ENCODE results near the gene JUND.

The JUND gene

DNA sequence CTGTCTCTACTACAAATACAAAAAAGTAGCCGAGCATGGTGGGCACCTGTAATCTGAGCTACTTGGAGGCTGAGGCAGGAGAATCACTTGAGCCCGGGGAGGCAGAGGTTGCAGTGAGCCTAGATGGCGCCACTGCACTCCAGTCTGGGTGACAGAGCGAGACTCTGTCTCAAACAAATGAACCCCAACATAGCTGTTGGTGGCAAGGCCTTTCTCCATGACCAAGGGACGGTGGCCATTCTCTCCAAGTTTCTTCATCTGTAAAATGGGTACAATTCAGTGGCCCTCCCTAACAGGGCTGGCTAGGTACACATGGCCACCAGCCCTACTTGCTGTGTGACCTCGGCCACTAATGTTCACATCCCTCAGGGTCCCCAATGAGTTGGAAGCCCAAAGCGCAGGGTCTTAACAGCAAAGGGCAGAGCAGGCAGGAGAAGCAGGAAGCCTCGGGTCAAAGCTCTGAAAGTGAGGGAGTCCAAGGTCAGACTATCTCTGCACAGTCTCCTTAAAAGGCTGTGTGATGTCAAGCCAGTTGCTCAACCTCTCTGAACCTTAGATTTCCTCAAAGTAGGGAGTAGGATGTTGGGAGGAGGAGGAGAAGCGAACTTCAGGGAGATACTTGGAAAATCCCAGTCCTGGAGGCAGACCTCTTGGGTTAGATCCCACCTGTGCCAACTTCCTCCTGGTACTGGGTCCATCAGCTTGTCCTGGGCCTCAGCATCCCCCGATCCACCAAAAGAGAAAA, 2.7 kb downstream of the JUND start:
- H3K4me3 ChIP-seq (ENCODE audit: low read length) = peak overlapping the region; percentile 61
- TF ChIP-seq ZNF274 (IDR thresholded peaks at IDR 0.05; ENCODE audit: low read depth, low read length) = no peak

DNA sequence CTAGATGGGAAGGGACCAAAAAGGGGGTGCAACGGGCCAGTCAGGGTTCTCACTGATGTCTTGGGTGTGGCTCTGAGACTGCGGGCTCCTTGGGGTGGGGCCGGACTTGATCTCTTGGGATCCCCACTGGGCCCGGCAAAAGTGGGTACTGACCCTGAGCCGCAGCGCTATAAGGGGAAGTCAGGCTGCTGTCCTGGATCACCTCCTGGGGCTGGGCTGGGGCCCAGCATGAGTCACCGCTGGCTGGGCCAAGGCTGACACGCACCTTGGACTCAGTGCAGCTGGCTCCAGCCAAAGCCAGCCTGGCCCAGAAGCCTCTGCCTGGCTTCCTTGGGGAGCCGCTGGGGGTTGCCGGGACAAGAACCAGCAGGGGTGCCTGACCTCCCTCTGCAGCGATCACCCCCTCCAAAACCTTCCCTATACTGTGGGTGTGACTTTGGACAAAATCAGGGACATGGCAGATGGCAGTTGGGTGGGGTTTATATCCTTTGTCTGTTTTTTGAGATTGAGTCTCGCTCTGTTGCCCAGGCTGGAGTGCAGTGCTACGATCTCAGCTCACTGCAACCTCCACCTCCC, 6.6 kb downstream of the JUND start:
- H3K4me3 ChIP-seq (ENCODE audit: low read length) = no peak overlapping the region

DNA sequence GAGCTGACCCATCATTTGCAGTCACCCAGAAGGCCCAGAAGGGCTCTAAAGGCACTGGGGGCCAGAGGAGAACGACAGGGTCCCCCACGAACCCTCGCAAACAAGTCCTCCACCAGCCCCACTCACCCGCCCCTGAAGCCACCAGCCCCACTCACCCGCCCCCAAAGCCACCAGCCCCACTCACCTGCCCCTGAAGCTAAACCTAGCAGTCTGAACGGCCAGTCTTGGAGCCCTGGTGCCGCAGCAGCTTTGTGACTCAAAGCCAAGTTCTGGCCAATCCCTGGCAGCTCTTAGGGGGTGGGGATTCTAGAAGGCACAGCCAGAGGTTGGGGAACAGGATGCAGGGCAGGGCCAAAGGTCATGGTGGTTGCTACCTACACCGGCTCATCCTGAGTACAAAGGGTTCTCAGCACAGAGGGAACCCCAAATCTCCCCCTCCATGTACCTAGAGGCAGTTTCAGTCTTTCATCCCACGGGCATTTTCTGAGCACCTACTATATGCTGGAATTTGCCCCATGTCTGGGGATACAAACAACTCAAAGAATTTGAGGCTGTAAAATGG, 7.1 kb downstream of the JUND start, which contains the start of gene IQCN:
TSS of gene IQCN (minus strand) at position 234 of the 562 bp plus-strand sequence. CDS start 4,974 bp downstream, outside the sequence.
- TF ChIP-seq ZNF274 (IDR thresholded peaks at IDR 0.05; ENCODE audit: low read depth, low read length) = no peak
- no peak within 1 kb of the TSS for H3K4me3 ChIP-seq (ENCODE audit: low read length)

More for the DNA sequence above, 6.6 kb downstream of the JUND start:
- TF ChIP-seq ZNF274 (IDR thresholded peaks at IDR 0.05; ENCODE audit: low read depth, low read length) = no peak

GRCh38 chr19:18273561-18274218, 7.7 kb downstream of the JUND start:
- no peak for TF ChIP-seq ZNF274 (IDR thresholded peaks at IDR 0.05; ENCODE audit: low read depth, low read length)
- no peak overlapping the region for H3K4me3 ChIP-seq (ENCODE audit: low read length)

GRCh38 chr19:18271433-18271841, 10.0 kb downstream of the JUND start:
- TF ChIP-seq ZNF274 (IDR thresholded peaks at IDR 0.05; ENCODE audit: low read depth, low read length) = no peak
- H3K4me3 ChIP-seq (ENCODE audit: low read length) = no peak overlapping the region

DNA sequence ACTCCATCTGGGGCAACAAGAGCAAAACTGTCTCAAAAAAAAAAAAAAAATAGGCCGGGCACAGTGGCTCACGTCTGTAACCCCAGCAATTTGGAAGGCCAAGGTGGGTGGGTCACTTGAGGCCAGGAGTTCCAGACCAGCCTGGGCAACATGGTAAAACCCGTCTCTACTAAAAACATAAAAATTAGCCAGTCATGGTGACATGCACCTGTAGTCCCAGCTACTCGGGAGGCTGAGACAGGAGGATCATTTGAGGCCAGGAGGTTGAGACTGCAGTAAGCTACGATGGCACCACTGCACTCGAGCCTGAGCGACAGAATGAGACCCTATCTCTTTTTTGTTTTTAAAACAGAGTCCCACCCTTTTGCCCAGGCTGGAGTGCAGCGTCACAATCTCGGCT, 11.1 kb downstream of the JUND start:
- TF ChIP-seq ZNF274 (IDR thresholded peaks at IDR 0.05; ENCODE audit: low read depth, low read length) = no peak
- H3K4me3 ChIP-seq (ENCODE audit: low read length) = no peak overlapping the region

- no peak overlapping the region for H3K4me3 ChIP-seq (ENCODE audit: low read length)
- TF ChIP-seq ZNF274 (IDR thresholded peaks at IDR 0.05; ENCODE audit: low read depth, low read length) = no peak
Measured at GRCh38 chr19:18269070-18269723, 12.2 kb downstream of the JUND start.

- no peak overlapping the region for H3K4me3 ChIP-seq (ENCODE audit: low read length)
- TF ChIP-seq ZNF274 (IDR thresholded peaks at IDR 0.05; ENCODE audit: low read depth, low read length) = no peak
Measured at GRCh38 chr19:18266771-18267686, 14.4 kb downstream of the JUND start.

- no peak for TF ChIP-seq ZNF274 (IDR thresholded peaks at IDR 0.05; ENCODE audit: low read depth, low read length)
- H3K4me3 ChIP-seq (ENCODE audit: low read length) = no peak overlapping the region
Measured at GRCh38 chr19:18265582-18265981, 15.8 kb downstream of the JUND start.

DNA sequence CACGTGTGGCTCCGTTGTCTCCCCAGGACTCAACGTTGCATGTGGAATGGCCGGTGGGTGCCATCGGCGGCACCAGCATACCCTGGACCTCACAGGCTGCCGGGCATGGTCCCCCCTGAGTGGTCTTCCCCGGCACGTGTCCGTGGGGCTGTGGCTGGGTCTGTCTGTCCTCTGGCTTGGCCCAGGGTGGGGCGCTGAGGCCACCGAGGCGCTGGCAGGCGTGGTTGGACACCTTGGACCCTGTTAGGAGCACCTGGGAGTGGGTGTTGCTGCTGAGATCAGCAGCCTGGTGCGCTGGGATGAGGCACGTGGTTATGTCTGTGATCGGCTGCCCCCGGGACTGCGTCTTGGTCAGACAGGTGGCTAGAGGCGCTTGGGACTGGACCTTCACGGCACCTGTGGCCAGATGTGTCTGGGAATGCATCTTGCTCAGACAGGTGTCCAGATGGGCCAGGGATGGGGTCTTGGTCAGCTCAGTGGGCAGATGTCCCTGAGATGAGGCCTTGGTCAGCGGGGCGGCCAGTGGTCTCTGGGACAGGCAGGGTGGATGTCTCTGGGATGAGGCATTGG, 16.4 kb downstream of the JUND start:
- TF ChIP-seq ZNF274 (IDR thresholded peaks at IDR 0.05; ENCODE audit: low read depth, low read length) = no peak
- no peak overlapping the region for H3K4me3 ChIP-seq (ENCODE audit: low read length)

DNA sequence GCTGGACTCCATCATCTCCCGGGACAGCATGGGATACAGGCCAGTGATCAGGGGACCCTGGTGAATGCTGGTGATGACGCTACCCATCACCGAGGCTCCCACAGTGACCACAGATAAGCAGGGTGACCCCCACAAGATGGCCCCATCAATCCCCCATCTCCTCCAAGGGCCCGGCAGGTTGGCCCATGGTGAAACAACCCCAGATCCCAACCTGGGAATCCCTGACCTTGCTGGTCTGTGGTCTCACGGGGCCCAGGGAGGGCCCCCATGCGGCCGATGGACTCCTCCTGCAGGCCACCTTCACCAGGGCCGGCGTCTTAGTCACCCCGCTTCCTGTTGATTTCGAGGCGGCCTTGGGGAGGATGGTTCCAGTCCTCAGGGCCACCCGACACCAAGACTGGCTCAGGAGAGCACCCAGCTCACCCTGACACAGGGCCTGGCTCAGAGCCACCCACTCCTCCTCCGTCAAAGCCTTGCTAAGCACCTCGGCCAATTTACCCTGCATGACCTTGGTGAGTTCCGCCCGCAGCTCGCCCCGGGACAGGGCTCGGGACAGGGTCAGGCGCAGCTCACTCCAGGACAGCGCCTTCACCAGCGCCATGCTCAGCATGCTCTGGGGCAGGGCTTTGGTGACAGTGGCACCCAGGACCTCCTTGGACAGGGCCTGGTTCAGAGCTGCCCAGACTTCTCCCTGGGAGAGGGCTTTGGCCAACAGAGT, 17.1 kb downstream of the JUND start:
- no peak overlapping the region for H3K4me3 ChIP-seq (ENCODE audit: low read length)
- no peak for TF ChIP-seq ZNF274 (IDR thresholded peaks at IDR 0.05; ENCODE audit: low read depth, low read length)

Measured in GM08714 (cell line).